Skeletal muscle cell (primary cell): Measurements from ENCODE around the gene OXCT2.
A peak's percentile ranks its signal among the peaks of the same experiment; 100 is the strongest.
"Not testable (repeated sequence)": the region's sequence is repeated elsewhere in the genome, so short reads cannot be mapped to it uniquely, and the experiment has no call there.

Source experiments
- DNase-seq: peaks from one replicate; pipeline ENCODE4 v3.0.0-alpha.2; 2010; ENCODE audit warnings: low read depth
- H3K4me3 ChIP-seq: 2 replicates; pipeline ENCODE4 v1.5.1; 2011; ENCODE audit warnings: low read depth, mild to moderate bottlenecking, control low read depth, low read length, moderate library complexity

OXCT2 gene

GRCh38 chr1:39771022-39771532, at the start of gene OXCT2:
Gene OXCT2 (minus strand): TSS chr1:39771348. CDS start chr1:39771255, 93 bp downstream.
- not testable (repeated sequence) for DNase-seq
- peak within 1 kb of the TSS; percentile 11 for H3K4me3 ChIP-seq

GRCh38 chr1:39819091-39819812, 48.1 kb upstream of the OXCT2 start:
- no peak overlapping the region for H3K4me3 ChIP-seq
- no peak for DNase-seq

GRCh38 chr1:39818482-39818881, 47.3 kb upstream of the OXCT2 start:
- no peak for DNase-seq

GRCh38 chr1:39817091-39817932, 46.2 kb upstream of the OXCT2 start:
- not testable (repeated sequence) for H3K4me3 ChIP-seq, DNase-seq

More at GRCh38 chr1:39818482-39818881, 47.3 kb upstream of the OXCT2 start:
- H3K4me3 ChIP-seq, result no peak overlapping the region

- no peak overlapping the region for H3K4me3 ChIP-seq
These were observed 45.4 kb upstream of the OXCT2 start for GRCh38 chr1:39816415-39817090.

GRCh38 chr1:39812913-39813312, 41.8 kb upstream of the OXCT2 start:
- no peak overlapping the region for H3K4me3 ChIP-seq
- no peak for DNase-seq

More at GRCh38 chr1:39816415-39817090, 45.4 kb upstream of the OXCT2 start:
- DNase-seq, result peak; percentile 59

- DNase-seq, result no peak
- H3K4me3 ChIP-seq, result no peak overlapping the region
These were observed 37.8 kb upstream of the OXCT2 start for GRCh38 chr1:39808784-39809517.

- no peak for DNase-seq
- no peak overlapping the region for H3K4me3 ChIP-seq
These were observed 34.2 kb upstream of the OXCT2 start for GRCh38 chr1:39805385-39805784.

GRCh38 chr1:39802496-39803260, 31.5 kb upstream of the OXCT2 start:
- DNase-seq, result no peak
- no peak overlapping the region for H3K4me3 ChIP-seq

- DNase-seq, result no peak
These were observed 29.3 kb upstream of the OXCT2 start for GRCh38 chr1:39800471-39800835.

GRCh38 chr1:39799770-39800470, 28.8 kb upstream of the OXCT2 start:
- H3K4me3 ChIP-seq, result no peak overlapping the region
- peak; percentile 43 for DNase-seq

More at GRCh38 chr1:39800471-39800835, 29.3 kb upstream of the OXCT2 start:
- no peak overlapping the region for H3K4me3 ChIP-seq

GRCh38 chr1:39798859-39799769, 28.0 kb upstream of the OXCT2 start:
- not testable (repeated sequence) for H3K4me3 ChIP-seq

GRCh38 chr1:39795651-39796050, 24.5 kb upstream of the OXCT2 start:
- no peak overlapping the region for H3K4me3 ChIP-seq
- DNase-seq, result no peak

More at GRCh38 chr1:39798859-39799769, 28.0 kb upstream of the OXCT2 start:
- not testable (repeated sequence) for DNase-seq

- no peak overlapping the region for H3K4me3 ChIP-seq
- DNase-seq, result no peak
These were observed 20.7 kb upstream of the OXCT2 start for GRCh38 chr1:39791838-39792237.

- H3K4me3 ChIP-seq, result no peak overlapping the region
- no peak for DNase-seq
These were observed 18.5 kb upstream of the OXCT2 start for GRCh38 chr1:39789571-39790110.

GRCh38 chr1:39788758-39789570, 17.8 kb upstream of the OXCT2 start, which contains the start of gene BMP8B:
Gene BMP8B (minus strand): TSS chr1:39788865. CDS start chr1:39788485, 380 bp downstream.
- no peak for DNase-seq
- H3K4me3 ChIP-seq, result peak within 1 kb of the TSS; percentile 30
